ENCODE measurements around the gene LRFN4. TPM values are rescaled to one million over a fixed set of nuclear protein-coding genes. Genes with fewer than 3 reads are reported as not detected.

The LRFN4 gene
- total RNA-seq, 3 donors from 2014 or later (not counting 1 experiment from before 2014, with no cell fraction given): 1.2 to 3.4 (median 2.0) TPM

DNA sequence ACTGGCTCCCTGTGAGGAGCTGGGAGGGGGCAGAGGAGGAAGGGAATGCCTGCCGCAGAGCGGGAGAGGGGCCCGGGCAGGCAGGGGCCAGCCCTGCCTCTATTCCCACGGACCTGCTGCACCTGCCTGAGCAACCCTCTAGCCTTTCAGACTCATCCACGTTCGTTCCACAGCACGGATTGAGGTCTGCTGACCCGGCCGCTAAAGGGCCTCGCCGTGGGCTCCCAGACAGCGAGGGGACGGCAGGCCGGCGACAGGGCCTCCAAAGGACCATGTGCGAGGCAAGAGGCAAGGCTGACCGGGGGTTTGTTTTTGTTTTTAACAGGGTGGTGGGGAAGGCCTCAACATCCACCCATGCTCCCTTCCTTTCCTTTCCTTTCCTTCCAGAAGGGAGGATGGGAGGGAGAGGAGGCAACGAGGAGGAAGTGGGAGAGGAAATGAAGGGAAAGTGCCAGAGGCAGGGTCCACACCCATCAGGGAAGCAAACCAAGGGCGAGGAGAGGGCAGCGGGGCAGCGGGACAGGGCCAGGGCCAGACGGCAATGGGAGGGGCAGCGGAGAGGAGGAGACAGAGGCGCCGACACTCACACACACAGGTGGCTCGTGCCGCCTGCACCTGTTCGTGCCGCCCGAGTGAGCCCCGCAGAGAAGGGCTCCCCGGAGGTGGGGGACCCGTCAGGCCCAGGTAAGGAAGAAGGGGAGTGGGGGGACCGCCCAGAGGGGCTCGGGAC lies 7.5 kb downstream of the LRFN4 start:
- H3K36me3 Mint-ChIP-seq: no peaks in the 10 kb centered on the region
- H3K27me3 Mint-ChIP-seq (ENCODE audit: low read depth in 2 of 2): no peaks in the 10 kb centered on the region
- intact Hi-C loops (cut with micrococcal nuclease): no loop called here
- no peaks in the 10 kb centered on the region for H3K27me3 ChIP-seq (ENCODE audit: control insufficient read depth, insufficient read depth, low read length)
- peaks cover 8% of the 10 kb centered on the region for H3K4me1 ChIP-seq (ENCODE audit: control insufficient read depth, insufficient read depth, low read length)
- no peak overlapping the region for H3K4me3 ChIP-seq (ENCODE audit: low read length)
- no peaks in the 10 kb centered on the region for H3K36me3 ChIP-seq (ENCODE audit: control insufficient read depth, insufficient read depth, low read length)
- H3K9me3 ChIP-seq (ENCODE audit: control insufficient read depth, insufficient read depth, low read length): no peaks in the 10 kb centered on the region
- TF ChIP-seq, protein P1, sequence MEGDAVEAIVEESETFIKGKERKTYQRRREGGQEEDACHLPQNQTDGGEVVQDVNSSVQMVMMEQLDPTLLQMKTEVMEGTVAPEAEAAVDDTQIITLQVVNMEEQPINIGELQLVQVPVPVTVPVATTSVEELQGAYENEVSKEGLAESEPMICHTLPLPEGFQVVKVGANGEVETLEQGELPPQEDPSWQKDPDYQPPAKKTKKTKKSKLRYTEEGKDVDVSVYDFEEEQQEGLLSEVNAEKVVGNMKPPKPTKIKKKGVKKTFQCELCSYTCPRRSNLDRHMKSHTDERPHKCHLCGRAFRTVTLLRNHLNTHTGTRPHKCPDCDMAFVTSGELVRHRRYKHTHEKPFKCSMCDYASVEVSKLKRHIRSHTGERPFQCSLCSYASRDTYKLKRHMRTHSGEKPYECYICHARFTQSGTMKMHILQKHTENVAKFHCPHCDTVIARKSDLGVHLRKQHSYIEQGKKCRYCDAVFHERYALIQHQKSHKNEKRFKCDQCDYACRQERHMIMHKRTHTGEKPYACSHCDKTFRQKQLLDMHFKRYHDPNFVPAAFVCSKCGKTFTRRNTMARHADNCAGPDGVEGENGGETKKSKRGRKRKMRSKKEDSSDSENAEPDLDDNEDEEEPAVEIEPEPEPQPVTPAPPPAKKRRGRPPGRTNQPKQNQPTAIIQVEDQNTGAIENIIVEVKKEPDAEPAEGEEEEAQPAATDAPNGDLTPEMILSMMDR (IDR thresholded peaks at IDR 0.05): no peak
- WGBS (ENCODE audit: insufficient coverage): 82% methylated on average over 33 of the region's 35 CpGs
- no peak overlapping the region for H3K4me3 Mint-ChIP-seq
- H3K27ac Mint-ChIP-seq: no peak overlapping the region
- H3K9me3 Mint-ChIP-seq: no peaks in the 10 kb centered on the region
- H3K4me1 Mint-ChIP-seq: peaks cover 5% of the 10 kb centered on the region in 2 donors
- ATAC-seq (no peak), DNase-seq (no peak)
- no peak overlapping the region for H3K27ac ChIP-seq (ENCODE audit: low read length)

DNA sequence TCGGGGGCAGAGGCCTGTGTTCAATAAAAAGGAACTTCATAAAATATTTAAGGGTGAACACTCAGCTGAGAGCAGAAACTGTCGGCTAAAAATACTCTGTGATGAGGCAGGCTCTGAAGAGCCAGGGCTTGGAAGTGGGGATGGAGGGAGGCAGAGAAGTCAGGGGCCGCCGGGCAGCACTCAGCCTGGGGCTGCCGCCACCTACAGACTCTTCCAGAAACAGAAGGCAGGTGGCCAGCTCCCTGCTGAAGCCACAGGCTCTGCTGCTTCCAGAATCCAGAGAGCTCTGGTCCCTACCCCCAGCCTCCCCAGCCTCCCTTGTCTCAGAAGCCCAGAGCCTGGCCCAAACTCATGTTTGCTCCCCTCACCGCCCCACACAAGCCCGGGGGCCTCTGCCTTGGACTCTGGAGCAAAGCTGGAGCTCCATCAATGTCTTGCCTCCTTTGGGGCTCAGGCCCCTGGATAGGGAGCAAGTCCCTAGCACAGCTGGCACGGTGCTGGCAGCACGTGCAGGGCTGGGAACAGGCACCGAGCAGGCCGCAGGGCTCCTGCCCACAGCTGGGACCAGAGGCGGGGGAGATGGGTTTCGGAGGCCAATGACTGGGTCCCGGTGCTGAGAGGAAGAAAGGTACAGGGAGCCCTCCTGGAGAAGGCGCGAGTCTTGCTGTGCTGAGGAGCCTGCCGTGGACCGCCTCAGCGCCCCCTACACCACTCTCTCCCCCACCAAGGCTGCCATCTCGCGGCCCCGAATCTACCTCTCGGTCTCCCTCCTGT lies 8.2 kb downstream of the LRFN4 start:
- H3K4me1 ChIP-seq (ENCODE audit: control insufficient read depth, insufficient read depth, low read length): peaks cover 8% of the 10 kb centered on the region
- H3K27ac ChIP-seq (ENCODE audit: low read length): no peak overlapping the region
- 92% methylated on average over 23 of the region's 23 CpGs for WGBS (ENCODE audit: insufficient coverage)
- no peak overlapping the region for H3K27ac Mint-ChIP-seq
- peaks cover 5% of the 10 kb centered on the region in 2 donors for H3K4me1 Mint-ChIP-seq
- intact Hi-C loops (cut with micrococcal nuclease): no loop called here
- TF ChIP-seq, protein P1 (IDR thresholded peaks at IDR 0.05): no peak
- no peaks in the 10 kb centered on the region for H3K9me3 Mint-ChIP-seq
- H3K27me3 Mint-ChIP-seq (ENCODE audit: low read depth in 2 of 2): no peaks in the 10 kb centered on the region
- H3K9me3 ChIP-seq (ENCODE audit: control insufficient read depth, insufficient read depth, low read length): no peaks in the 10 kb centered on the region
- ATAC-seq (no peak), DNase-seq (no peak)
- H3K36me3 ChIP-seq (ENCODE audit: control insufficient read depth, insufficient read depth, low read length): no peaks in the 10 kb centered on the region
- H3K36me3 Mint-ChIP-seq: no peaks in the 10 kb centered on the region
- no peak overlapping the region for H3K4me3 Mint-ChIP-seq
- no peak overlapping the region for H3K4me3 ChIP-seq (ENCODE audit: low read length)
- H3K27me3 ChIP-seq (ENCODE audit: control insufficient read depth, insufficient read depth, low read length): no peaks in the 10 kb centered on the region

DNA sequence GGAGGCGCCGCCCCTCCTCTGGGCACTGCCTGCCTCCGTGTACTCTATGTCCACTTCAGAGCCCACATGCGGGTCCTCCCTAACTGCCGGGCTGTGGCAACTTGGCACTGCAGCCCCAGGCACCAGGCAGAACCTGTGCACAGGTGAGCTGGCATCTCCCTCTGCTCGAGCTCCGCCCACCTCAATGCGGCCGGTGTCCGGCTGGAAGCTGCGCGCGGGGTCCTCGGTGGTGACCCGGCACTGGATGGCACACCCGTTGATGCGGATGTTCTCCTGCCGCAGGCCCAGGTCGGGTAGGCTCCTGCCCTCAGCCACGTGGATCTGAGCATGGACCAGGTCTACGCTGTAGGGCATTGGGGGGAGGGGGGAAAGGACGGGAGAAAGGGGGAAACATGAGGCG lies 9.1 kb downstream of the LRFN4 start:
- 96% methylated on average over 23 of the region's 23 CpGs for WGBS (ENCODE audit: insufficient coverage)
- Mint-ChIP-seq H3K4me1 (peaks cover 5% of the 10 kb centered on the region in 2 donors), H3K9me3 (no peaks in the 10 kb centered on the region), H3K4me3 (no peak overlapping the region), H3K27ac (no peak overlapping the region), H3K36me3 (no peaks in the 10 kb centered on the region), H3K27me3 (ENCODE audit: low read depth in 2 of 2) (no peaks in the 10 kb centered on the region)
- DNase-seq (no peak), ATAC-seq (no peak)
- Histone ChIP-seq H3K4me3 (ENCODE audit: low read length) (no peak overlapping the region), H3K4me1 (ENCODE audit: control insufficient read depth, insufficient read depth, low read length) (peaks cover 8% of the 10 kb centered on the region), H3K27me3 (ENCODE audit: control insufficient read depth, insufficient read depth, low read length) (no peaks in the 10 kb centered on the region), H3K36me3 (ENCODE audit: control insufficient read depth, insufficient read depth, low read length) (no peaks in the 10 kb centered on the region), H3K9me3 (ENCODE audit: control insufficient read depth, insufficient read depth, low read length) (no peaks in the 10 kb centered on the region), H3K27ac (ENCODE audit: low read length) (no peak overlapping the region)
- TF ChIP-seq, protein P1 (IDR thresholded peaks at IDR 0.05): no peak
- intact Hi-C loops (cut with micrococcal nuclease): no loop called here

Measured in natural killer cell (primary cell).